ENCODE data around the gene OR2T27.
"Not testable (repeated sequence)": the region's sequence is repeated elsewhere in the genome, so short reads cannot be mapped to it uniquely, and the experiment has no call there.

Gene OR2T27

DNA sequence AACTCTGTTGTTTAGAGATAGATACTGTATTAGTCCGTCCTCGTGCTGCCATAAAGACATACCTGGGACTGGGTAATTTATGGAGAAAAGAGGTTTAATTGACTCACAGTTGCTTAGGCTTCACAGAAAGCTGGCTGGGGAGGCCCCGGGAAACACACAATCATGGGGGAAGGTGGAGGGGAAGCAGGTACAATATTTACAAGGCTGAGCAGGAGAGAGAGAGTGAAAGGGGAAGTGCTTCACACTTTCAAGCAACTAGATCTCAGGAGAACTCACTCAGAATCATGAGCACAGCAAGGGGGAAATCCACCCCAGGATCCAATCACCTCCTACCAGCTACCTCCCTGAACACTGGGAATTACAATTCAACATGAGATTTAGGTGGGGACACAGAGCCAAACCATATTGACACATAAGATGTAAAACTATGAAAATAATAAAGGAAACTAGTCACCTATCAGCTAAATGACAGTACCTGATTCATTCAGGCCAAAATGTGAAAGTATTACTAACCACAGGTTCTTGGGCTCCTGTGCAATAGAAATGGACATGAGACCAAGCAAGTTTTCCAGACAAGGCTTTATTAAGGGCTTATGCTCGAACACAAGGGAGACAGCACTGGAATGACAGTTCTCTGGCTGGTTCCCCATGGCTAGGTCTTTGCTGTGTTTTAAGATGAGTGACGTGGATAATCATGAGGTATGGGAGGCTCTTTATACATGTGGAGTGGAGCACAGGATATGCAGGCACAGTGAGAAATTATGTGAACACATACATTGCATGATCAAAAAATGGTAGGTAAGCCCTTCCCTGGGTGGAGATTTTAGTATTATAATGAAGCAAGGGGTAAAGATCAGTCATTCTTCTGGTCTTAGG, 8.4 kb upstream of the OR2T27 start:
- H3K36me3 Mint-ChIP-seq; H3K4me1 Mint-ChIP-seq (ENCODE audit: low read depth); H3K4me3 Mint-ChIP-seq; H3K27me3 Mint-ChIP-seq; H3K27ac Mint-ChIP-seq; H3K9me3 Mint-ChIP-seq (ENCODE audit: low read depth): not testable (repeated sequence)

DNA sequence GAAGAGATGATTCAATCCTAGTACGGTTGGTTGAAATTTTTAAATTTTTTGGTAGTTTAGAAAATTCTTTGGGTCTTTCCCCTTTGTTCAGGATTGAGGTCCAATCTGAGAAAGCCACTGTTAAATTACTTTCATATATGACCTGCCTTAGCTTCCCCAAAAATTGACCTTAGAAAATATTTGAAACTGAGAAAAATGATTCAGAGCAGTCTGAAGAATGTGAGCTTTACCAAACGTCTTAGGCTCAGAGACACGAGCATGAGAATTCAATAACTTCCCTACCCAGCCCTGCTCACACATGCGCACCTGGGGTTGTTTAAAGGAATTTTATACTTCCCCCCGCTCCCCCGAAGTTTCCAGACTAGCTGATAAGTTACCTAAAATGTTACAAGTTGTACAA, 1.5 kb upstream of the OR2T27 start:
- not testable (repeated sequence) for H3K4me1 Mint-ChIP-seq (ENCODE audit: low read depth); H3K27me3 Mint-ChIP-seq; H3K4me3 Mint-ChIP-seq; H3K27ac Mint-ChIP-seq; H3K36me3 Mint-ChIP-seq; H3K9me3 Mint-ChIP-seq (ENCODE audit: low read depth)

DNA sequence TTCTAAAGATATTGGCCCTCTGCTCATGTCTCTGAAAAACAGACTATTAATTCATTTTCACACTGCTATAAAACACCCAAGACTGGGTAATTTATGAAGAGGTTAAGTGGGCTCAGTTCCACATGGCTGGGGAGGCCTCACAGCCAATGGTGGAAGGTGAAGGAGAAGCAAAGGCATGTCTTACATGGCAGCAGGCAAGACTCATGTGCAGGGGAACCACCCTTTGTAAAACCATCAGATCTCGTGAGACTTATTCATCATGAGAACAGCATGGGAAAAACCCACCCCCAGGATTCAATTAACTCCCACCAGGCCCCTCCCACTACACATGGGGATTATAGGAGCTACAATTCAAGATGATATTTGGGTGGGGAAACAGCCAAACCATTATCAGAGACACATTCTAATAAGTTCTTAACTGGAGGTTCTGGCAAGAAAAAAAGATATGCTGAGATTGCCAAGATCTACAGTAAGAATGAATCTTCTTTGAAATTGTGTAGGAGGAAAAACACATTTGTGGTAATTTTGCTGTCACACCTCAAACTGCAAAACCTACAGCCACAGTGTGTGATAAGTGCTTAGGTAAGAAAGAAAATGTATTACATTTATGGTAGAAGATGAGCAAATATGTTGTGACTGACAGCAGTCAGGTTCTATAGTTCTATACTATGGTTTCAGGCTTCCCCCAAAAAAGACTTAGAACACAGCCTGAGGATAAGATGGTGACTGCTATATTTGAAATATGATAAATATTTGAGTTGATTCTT, 6.4 kb downstream of the OR2T27 start:
- not testable (repeated sequence) for H3K9me3 Mint-ChIP-seq (ENCODE audit: low read depth); H3K4me1 Mint-ChIP-seq (ENCODE audit: low read depth); H3K36me3 Mint-ChIP-seq; H3K27ac Mint-ChIP-seq; H3K27me3 Mint-ChIP-seq; H3K4me3 Mint-ChIP-seq

DNA sequence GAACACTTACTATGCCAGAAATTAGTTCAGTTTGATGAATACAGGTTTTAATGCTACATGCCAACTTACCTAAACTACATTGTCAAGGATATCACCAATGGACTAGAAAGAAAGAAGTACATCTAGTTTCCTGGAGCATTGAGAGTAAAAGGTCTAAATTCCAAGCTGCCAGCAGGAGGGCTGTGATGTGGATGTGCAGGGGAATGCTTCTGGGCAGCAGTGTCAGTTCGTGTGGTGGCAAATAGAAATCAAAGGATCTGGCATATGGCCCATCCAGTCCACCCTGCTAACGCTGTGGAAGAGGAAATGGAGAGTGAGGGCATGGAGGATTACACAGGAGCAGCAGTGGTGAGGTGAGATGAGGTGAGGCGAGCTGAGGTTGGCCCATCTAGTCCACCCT, 10.2 kb downstream of the OR2T27 start, which contains the start of gene OR2T35:
Gene OR2T35, minus strand, starts transcription at position 101 of the 400 bp plus-strand sequence. CDS start 6,020 bp downstream, outside the sequence.
- not testable (repeated sequence) for H3K4me1 Mint-ChIP-seq (ENCODE audit: low read depth); H3K27ac Mint-ChIP-seq; H3K27me3 Mint-ChIP-seq; H3K9me3 Mint-ChIP-seq (ENCODE audit: low read depth); H3K4me3 Mint-ChIP-seq; H3K36me3 Mint-ChIP-seq

DNA sequence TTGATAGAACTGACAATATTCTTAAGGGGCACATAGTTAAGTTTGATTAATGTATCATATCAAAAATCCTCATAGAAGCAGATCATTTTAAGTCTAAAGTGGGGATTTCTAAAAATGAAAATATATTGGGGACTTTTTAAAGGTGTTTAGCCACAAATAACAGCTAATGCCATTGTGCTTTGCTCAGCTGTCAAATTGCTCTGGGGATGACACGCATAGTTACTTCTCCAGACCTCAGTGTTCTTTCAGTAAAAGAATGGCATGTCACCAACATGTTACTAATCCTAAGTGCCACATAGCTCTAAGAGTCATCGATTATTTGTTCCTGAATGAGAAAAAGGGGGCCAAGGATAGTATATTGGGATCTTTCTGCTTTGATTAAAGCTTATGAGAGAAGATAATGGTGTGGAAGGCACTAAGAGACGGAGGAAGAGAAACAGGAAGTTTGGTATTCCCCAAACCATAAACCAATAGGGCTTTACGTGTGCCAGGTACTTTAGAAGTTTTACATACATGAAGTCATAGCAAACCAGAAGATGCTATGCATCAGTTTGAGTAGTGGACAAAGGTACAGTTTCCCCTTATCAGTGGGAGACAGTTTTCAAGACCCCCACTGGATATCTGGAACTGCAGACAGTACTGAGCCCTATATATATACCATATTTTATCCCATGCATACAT, 12.2 kb downstream of the OR2T27 start:
- not testable (repeated sequence) for H3K36me3 Mint-ChIP-seq

DNA sequence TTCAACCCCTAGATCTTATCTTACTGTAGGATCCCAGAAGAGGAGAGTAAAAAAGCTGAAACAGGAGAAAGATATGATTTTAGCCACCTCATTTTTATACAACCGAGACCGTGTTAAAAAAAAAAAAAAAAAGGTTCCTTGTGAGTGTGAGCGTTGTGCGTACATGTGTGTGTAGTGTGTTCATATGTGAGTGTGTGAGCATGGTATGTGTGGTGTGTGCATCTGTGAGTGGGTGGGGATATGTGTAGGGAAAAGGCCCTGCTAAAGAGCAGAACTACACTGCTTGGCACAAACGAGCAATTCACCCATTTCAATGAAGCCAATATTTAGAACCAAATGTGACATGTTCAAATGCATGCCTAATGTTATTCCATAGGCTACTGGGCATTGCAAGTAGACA, 13.7 kb downstream of the OR2T27 start:
- H3K36me3 Mint-ChIP-seq; H3K4me3 Mint-ChIP-seq; H3K27ac Mint-ChIP-seq; H3K27me3 Mint-ChIP-seq; H3K4me1 Mint-ChIP-seq (ENCODE audit: low read depth); H3K9me3 Mint-ChIP-seq (ENCODE audit: low read depth): not testable (repeated sequence)

More for the DNA sequence above, 12.2 kb downstream of the OR2T27 start:
- H3K9me3 Mint-ChIP-seq (ENCODE audit: low read depth); H3K27me3 Mint-ChIP-seq; H3K4me3 Mint-ChIP-seq; H3K27ac Mint-ChIP-seq; H3K4me1 Mint-ChIP-seq (ENCODE audit: low read depth): not testable (repeated sequence)

DNA sequence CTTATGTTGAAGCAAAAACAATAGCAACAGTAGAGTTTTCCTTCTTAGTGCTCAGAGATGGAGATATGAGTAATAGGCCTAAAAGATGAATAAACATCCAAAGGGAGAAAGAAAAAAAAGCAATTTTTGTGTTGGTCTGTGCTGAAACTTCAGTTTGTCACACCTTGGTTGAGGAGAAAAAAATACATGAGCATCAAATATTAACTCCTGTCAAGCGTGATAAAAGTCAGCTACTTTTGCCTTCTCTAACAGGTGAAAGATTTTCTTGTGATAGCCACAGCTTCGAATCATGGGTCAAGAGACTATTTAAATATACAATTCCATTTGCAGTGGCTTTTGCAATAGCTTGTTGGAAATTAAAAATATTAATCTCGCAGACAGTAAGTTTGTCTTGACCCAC, 14.4 kb downstream of the OR2T27 start:
- not testable (repeated sequence) for H3K27ac Mint-ChIP-seq; H3K27me3 Mint-ChIP-seq; H3K36me3 Mint-ChIP-seq; H3K4me1 Mint-ChIP-seq (ENCODE audit: low read depth); H3K4me3 Mint-ChIP-seq; H3K9me3 Mint-ChIP-seq (ENCODE audit: low read depth)

DNA sequence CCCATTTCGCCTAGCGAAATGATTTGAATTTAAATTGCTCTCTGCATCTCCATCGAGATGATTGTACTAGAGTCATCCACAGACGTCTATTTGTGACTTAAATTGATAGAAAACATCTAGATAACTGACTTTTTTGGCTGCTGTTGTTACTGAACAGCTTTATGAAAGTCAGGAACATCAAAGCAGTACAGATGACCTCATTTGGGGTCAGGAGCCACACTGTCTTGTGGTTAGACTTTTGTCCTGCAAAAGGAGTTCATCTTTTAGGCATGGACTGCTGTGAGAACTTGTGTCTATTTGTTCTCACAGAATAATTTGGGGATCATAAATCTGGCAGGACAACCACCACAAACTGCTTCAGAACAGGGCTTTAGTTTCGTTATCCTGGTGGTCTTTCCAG, 15.7 kb downstream of the OR2T27 start:
- not testable (repeated sequence) for H3K4me1 Mint-ChIP-seq (ENCODE audit: low read depth); H3K9me3 Mint-ChIP-seq (ENCODE audit: low read depth); H3K4me3 Mint-ChIP-seq; H3K27me3 Mint-ChIP-seq; H3K36me3 Mint-ChIP-seq; H3K27ac Mint-ChIP-seq

DNA sequence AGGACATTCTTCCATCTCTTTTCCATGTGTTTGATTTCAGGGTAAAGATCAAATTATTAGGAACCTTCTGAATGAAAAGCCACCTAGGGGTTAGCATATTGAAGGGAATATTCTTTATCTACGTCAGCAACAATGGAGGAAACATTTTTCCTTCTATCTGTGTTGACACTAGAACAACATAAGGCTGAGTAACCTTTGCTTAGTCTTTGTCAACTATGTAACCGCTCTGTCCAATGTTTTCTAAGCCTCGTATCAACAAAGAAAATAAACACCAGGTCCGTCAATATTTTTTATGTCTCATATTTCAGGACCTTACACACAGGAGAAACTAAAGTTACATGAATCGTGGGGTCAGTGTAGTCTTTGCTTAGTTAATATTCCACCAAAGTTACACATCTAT, 18.7 kb downstream of the OR2T27 start:
- H3K4me1 Mint-ChIP-seq (ENCODE audit: low read depth); H3K27me3 Mint-ChIP-seq; H3K27ac Mint-ChIP-seq; H3K4me3 Mint-ChIP-seq; H3K36me3 Mint-ChIP-seq; H3K9me3 Mint-ChIP-seq (ENCODE audit: low read depth): not testable (repeated sequence)

DNA sequence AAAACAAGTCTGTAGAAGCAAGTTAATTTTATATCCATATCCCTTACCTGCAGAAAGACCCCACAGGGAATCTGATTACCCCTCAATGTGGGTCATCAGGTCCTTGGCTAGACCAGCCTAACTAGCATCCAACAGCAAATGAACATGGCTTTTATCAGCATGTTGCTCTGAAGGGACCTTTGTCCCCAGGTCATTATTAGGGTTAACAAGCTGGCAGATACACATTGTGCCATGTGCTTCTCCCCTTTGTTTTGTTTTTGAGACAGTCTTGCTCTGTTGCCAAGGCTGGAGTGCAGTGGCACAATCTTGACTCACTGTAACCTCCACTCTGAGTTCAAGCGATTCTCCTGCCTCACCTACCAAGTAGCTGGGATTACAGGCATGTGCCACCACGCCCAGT, 20.3 kb downstream of the OR2T27 start, which contains the start of gene OR2T11:
Gene OR2T11, minus strand, starts transcription at position 101 of the 400 bp plus-strand sequence. CDS start 7,963 bp downstream, outside the sequence.
- H3K36me3 Mint-ChIP-seq; H3K4me3 Mint-ChIP-seq; H3K27ac Mint-ChIP-seq; H3K4me1 Mint-ChIP-seq (ENCODE audit: low read depth); H3K27me3 Mint-ChIP-seq; H3K9me3 Mint-ChIP-seq (ENCODE audit: low read depth): not testable (repeated sequence)

DNA sequence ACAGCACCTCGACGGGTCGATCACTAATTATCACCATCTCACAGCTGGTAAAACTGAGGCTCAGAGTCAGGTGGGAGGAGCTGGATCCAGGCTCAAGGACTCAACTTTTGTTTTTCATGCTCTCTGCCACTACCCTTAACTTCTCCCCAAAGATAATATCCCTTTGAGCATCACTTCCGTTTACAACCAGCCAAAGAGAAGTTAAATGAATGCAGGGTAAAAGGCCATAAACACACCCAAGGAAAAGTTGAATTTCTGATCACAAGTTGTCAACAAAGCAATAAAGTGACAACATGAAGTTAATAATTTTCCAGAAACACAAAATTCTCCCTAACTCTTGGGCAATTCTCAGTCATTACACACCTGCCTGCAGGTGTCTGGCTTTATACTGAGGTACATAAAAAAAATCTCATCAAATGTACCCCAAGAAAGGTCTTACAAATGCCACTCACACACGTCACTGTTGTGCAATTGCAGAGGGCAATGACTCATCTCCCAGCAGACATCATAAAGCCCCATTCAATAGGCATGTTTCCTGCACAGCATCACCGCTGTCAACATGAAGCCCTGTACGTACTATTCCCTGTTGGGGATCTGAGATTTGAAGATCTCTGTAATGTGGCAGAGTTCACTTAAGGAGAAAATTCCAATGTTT, 23.8 kb downstream of the OR2T27 start:
- Mint-ChIP-seq H3K27ac (no peak overlapping the region), H3K4me3 (no peak overlapping the region), H3K4me1 (ENCODE audit: low read depth) (no peaks in the 10 kb centered on the region)

DNA sequence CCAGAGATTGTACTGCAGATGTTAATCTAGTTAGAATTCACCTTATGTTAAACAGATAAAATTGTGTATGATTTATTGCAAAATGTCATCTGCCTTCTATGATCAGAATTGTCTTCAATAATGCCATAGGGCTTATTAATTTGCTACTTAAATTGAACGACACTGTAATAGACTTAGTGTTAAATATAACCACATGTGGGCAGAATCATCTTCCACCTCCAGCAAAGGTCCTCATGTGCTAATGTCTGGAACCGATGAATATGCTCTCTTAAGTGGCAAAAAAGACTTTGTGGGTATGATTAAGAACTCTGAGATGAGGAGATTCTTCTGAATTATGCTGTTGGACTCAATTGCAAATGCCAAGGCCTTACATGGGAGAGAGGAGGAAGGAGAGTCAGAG, 24.8 kb downstream of the OR2T27 start:
- Mint-ChIP-seq H3K4me3 (no peak overlapping the region), H3K36me3 (no peaks in the 10 kb centered on the region), H3K27me3 (no peaks in the 10 kb centered on the region), H3K9me3 (ENCODE audit: low read depth) (no peaks in the 10 kb centered on the region), H3K27ac (no peak overlapping the region), H3K4me1 (ENCODE audit: low read depth) (no peaks in the 10 kb centered on the region)

More for the DNA sequence above, 23.8 kb downstream of the OR2T27 start:
- Mint-ChIP-seq H3K9me3 (ENCODE audit: low read depth) (no peaks in the 10 kb centered on the region), H3K36me3 (no peaks in the 10 kb centered on the region), H3K27me3 (no peaks in the 10 kb centered on the region)

DNA sequence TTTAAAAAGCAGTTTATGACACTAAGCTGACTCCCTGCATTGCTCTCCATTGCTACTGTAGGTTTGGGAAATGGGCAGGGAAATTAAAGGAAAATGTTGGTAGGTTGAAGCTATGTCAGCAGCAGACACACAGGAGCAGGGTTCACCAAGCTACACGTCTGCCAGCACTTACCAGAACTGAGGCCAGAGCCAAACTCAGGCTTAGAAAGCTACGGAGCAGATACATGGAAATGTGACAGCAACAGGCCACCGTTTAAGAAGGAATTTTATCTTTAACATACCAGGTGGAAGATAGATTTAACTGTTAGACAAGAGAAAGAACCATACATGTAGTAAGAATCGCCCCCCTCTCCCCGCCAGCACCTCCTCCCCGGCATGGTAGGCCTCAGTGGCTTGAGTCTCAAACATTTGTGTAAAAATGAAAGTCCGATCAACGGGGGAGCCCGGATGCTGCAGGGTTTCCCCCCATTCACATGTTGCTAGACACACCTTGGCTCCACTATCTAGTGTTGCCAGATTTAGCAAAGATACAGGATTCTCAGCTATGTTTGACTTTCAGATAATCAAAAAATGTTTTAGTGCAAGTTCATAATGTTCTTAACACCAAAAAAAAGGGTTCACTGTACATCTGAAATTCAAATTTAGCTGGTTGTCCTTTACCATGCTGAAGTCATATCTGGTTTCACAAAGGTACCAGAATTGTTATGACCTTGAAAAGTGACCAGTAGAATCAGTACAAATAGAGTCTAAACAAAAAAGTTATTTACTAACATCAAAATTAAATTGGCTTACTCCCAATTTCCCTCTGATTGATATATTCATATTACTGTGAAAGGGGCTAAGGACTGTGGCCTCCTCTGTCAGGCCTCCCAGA, 27.1 kb downstream of the OR2T27 start:
- H3K27ac Mint-ChIP-seq: no peak overlapping the region
- no peak overlapping the region for H3K4me3 Mint-ChIP-seq
- no peaks in the 10 kb centered on the region for H3K27me3 Mint-ChIP-seq
- H3K36me3 Mint-ChIP-seq: no peaks in the 10 kb centered on the region
- no peaks in the 10 kb centered on the region for H3K4me1 Mint-ChIP-seq (ENCODE audit: low read depth)
- no peaks in the 10 kb centered on the region for H3K9me3 Mint-ChIP-seq (ENCODE audit: low read depth)

DNA sequence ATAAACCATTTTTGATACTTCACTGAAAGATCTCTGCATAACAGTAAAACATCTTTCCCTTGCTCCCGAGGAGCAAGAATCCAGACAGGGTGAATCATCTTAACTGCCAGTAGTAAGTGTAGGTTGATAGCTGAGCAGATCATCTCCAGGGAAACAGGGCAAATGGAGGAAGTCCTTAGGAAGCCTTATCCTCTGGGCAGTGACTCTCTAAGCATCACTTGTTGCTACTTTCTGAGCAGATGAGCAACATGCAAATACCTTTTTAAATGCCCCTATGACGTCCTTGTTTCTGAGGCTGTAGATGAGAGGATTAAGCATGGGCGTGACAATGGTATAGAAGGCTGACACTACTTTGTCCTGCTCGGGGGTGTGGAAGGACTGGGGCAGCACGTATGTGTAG, 29.4 kb downstream of the OR2T27 start:
- Mint-ChIP-seq H3K9me3 (ENCODE audit: low read depth) (no peaks in the 10 kb centered on the region), H3K27me3 (no peaks in the 10 kb centered on the region), H3K4me3 (no peak overlapping the region), H3K4me1 (ENCODE audit: low read depth) (no peaks in the 10 kb centered on the region), H3K36me3 (no peaks in the 10 kb centered on the region), H3K27ac (no peak overlapping the region)

Data from activated naive CD8-positive, alpha-beta T cell (primary cell).